GM19099 (cell line): ENCODE data around the gene HEBP1.

Experiments
- POLR2A ChIP-seq: IDR thresholded peaks from 3 replicates; pipeline ENCODE4 v1.6.1; 2011; ENCODE audit warnings: low read depth; ENCODE audit not compliant: insufficient read length; ENCODE audit errors: extremely low read depth

Gene HEBP1

DNA sequence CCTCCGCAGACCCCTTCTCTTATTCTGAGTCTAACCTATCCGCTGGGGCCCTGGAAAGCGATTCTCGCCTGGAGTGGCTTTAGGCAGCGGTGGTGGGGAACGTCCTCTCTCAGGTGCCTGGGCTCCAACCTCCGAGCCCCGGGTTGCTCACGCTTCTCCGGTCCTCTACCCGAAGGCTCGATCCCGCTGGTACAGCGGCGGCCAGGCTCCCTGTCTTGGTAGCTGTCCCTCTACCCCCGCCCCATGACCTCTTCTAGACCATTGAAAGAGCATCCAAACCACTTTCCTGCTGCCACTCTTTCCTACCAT lies 505 bp upstream of the HEBP1 start:
- no peak for TF ChIP-seq POLR2A

DNA sequence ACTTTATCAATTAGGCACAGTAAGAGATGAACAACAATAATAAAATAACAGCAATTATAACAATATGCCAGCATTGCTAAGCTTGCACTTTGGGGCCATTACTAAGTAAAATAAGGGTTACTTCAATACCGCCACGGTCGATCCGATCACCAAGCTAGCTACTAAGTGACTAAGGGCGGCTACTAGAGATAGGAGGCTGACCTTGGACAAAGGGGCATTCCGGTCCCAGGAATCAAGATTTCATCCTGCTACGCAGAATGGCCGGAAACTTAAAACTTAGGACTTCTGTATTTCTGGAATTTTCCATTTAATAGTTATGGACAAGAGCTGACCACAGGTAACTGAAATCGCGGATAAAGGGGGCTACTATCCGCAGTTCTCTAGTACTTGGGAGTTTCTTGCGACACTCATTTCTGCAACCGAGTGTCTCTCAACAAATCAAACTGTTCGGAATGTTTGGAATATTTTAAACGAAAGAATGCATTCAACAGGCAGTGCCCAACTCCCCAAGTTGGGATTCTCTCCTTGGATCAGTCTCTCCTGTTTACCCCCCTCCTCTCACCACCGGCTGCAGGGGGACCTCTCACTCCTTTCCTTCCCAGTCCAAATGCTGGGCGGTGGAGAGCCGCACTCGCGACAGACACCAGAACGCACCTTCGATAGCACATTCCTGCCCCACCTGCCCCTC lies 650 bp downstream of the HEBP1 start:
- TF ChIP-seq POLR2A, result no peak

DNA sequence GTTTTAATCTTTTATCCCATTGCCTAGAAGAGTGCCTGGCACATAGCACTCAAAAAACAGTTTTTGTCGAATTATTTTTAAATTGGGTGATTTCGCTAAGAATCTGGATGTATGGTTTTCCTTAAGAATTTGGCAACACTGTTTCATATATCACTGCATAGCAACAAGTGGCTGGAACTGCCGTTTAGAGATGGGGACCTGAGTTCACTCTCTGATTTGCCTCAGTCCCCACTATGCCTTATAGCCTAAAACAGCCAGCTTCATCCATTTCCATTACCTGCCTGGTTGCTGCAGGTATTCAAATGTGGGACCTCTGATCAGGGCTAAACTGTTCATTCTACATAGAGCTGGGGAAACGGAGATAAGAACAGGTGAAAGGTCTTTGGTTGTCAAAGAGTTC lies 1.8 kb downstream of the HEBP1 start:
- TF ChIP-seq POLR2A, result no peak

DNA sequence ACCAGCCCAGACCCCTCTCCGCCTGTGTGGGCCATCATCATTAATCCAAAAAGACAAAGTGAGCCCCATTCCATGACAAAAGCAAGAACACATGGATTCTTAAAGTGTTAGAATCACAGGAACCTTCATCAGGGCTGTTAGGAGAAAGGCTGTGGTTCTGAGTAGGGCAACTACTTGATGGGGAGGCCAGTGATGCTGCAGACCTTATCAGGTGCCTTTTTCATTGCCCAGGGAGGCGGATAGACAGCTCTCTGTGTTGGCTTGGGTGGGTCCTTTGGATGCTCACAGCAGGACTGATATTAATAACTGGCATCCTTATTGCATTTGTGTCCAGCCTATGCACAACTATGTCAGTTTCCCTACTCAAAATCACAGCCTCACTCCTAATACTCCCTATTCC lies 2.3 kb downstream of the HEBP1 start:
- no peak for TF ChIP-seq POLR2A

DNA sequence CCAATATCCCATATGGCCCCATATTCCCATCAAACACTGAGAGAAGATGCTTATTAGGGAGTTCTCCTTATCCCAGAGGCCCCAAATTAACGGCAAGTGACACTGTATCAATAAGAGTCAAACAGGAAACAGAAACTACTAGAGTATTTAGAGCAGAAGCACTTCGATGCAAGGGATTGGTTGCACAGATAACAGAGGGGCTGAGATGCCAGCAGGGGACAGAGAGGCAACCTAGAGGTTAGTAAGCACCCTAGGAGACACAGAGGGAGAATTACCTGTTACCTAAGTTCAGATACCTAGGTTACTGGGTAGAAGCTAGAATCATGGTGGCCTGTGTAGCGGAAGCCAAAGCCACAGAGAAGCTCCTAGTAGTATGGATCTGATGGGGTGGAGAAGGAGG lies 2.9 kb downstream of the HEBP1 start:
- TF ChIP-seq POLR2A, result no peak

DNA sequence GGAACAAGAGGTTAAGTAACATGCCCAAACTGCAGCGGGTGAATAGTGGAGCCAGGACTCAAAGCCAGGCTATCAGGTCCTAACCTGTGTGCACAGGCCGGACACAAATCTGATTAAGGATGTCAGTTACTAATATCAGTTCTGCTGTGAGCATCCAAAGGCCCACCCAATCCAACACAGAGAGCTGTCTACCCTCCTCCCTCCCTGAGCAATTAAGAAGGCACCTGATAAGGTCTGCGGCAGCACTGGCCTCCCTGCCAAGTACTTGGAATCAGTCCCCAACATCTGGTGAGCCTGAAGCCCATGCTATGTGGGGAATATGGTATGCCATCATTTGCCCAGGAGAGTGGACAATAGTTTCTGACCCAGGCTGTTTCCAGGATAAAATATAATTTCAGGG lies 3.9 kb downstream of the HEBP1 start:
- no peak for TF ChIP-seq POLR2A

DNA sequence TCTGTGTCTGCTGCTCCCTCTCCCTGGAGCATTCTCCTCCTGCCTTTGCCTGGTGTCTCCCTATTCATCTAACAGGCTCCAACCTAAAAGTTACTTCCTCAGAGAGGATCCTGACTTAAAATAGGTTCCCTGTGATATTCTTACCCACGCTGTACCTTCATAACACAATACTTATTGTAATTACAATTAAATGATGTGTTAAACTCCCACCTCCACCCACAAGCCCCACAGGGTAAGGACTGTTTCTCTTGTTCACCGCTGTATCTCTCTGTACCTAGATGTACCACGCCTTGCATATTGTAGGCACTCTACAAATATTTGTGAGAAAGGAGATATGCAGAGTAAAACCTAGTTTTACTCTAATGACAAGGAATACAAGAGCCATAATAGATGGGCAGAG lies 5.0 kb downstream of the HEBP1 start:
- no peak for TF ChIP-seq POLR2A

DNA sequence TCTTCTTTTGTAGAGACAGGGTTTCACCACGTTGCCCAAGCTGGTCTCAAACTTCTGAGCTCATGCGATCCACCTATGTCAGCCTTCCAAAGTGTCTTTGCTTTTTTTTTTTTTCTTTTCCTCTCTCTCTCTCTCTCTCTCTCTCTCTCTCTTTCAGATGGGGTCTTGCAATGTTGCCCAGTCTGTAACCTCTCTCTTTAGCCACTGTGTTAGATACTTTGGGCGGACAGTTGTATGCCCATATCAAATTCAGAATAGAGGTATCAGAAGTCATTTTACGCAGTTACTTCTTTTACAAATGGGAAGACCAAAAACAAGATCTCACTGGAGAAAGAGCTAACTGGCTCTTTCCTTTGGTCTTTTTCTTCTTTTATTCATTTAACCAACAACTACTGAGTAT lies 6.7 kb downstream of the HEBP1 start:
- no peak for TF ChIP-seq POLR2A

DNA sequence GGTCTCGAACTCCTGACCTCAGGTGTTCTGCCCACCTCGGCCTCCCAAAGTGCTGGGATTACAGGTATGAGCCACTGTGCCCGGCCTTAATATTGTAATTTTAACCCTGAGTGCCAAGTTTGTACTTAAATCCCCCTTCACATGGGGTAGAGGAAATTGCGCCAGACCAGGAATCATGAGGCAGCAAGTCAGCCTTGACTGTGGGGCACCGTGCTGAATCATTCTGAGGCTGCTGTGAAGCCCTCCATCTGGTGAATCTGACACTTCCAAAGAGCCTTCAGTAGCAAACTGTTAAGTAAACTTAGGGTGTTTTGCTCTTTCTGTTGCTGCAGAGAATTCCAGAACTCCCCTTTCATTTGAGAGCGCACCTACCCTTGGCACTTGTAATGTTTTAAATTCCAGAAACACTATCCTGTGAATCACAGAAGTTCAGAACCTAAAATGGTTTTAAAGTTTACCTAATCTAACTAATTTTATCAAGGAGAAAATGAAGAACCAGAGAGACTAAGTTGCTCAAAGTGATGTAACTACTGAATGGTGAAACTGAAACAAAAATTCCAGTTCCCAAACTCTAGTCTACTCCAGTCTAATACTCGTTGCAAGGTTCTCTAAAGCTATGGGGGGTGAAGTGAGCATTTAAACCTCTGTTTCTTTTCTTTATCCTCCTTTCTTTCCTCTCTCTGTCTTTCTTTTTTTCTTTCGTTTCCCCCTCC lies 7.5 kb downstream of the HEBP1 start:
- no peak for TF ChIP-seq POLR2A

DNA sequence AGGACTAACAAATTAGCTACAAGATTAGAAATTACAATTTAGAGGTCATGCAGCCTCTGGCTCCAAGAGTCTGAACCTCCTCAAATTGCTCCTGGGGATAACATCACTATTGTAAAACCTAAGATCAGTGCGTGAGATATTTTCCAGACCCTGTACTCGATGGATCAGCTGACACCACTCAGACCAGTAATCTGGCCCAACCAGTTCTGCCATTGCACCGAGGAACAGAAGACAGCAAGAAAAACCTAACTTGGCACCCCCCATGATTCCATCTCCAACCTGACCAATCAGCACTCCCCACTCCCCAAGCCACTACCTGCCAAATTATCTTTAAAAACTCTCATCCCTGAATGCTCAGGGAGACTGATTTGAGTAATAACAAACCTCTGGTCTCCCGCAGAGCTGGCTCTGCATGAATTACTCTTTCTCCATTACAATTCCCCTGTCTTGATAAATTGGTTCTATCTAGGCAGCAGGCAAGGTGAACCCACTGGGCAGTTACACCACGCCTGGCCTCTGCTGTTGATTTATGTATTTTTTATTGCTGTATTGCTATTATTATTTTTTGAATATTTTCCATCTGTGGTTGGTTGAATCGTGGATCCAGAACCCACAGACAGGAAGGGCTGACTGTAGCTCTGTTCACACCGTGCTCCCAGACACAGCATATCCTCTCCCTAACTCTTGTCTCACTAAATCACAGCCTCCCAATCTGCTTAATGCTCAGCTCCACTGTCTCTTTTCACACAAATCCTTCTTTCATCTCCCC lies 9.2 kb downstream of the HEBP1 start:
- TF ChIP-seq POLR2A, result no peak

DNA sequence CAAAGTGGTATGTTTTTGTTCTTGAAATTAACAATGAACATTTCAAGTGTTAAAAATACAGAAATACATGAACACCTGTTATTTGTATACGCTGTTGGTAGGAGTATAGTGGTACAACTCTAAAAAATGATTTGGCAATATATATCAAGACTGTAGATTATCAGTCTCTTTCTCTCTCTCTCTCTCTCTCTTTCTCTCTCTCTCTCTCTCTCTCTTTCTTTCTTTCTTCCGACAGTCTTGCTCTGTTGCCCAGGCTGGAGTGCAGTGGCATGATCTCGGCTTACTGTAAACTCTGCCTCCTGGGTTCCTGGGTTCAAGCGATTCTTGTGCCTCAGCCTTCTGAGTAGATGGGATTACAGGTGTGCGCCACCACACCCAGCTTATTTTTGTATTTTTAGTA lies 12.6 kb downstream of the HEBP1 start:
- TF ChIP-seq POLR2A, result no peak

DNA sequence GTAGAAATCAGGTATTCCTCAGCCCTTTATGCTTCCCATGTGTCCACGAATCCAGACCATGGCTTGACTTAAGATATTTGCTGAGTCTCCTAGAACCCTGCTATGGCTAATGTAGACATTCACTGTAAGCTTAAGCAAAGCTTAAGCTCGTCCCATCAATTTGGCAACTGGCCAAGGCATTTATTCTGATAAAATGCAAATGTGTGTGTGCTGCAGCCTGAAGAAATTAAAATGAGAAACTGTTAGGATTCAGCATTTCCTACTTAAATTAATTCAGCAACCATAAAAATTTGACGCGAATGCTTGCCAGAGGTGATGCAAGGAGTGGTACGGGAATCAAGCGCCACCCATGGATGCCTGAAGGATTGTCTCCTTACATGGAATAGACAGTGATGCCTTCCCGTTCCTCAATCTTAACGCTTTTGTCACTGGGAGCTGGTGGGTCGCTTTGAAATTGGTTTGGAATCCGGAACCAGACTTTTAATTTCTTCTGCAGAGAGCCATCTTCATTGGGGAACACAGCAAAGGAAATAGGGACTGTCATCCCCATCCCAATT lies 13.2 kb downstream of the HEBP1 start:
- no peak for TF ChIP-seq POLR2A

DNA sequence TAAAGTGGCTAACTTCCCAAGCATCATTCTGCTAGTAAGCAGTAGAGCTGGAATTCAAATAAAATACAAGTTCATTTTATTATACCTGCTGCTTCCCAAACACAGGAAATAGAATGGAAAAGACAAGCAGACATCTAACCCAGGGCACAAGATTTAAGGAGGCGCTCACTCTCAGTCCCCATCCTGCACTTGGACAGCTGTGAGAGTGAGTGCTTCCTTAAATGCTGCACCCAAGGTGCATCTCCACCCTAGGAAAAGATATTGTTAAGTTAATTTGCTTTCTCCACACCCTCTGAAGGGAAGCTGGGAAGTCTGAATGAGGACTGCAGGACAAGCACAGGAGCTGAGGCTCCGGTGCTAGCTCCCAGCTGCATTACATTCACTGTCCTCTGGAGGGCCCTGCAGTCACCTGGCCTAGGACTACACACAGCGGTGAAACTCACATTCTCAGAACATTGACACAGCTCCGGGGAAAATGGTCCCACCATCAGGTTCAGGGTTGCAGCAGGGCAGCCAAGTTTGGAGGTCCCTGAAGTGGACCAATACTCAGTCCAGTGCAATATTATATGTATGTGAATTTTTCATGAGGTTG lies 14.2 kb downstream of the HEBP1 start:
- no peak for TF ChIP-seq POLR2A

DNA sequence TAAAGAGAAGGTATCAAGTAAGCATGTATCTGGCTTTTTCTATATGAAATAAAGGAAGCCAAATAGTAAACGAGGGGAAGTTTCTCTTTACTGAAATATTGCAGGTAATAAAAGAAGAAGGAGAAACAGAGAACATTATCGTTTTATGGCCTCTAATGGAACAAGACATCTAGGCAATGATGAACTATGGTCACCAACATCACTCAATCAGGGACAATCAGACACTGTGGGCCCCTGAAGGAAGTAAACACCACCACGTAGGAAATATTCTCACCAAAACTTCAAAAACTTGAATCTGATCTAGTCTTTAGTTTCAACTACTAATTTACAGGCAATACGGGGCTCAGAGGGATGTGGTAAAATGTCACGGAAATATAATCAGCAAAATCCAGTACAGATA lies 15.9 kb downstream of the HEBP1 start:
- TF ChIP-seq POLR2A, result no peak

DNA sequence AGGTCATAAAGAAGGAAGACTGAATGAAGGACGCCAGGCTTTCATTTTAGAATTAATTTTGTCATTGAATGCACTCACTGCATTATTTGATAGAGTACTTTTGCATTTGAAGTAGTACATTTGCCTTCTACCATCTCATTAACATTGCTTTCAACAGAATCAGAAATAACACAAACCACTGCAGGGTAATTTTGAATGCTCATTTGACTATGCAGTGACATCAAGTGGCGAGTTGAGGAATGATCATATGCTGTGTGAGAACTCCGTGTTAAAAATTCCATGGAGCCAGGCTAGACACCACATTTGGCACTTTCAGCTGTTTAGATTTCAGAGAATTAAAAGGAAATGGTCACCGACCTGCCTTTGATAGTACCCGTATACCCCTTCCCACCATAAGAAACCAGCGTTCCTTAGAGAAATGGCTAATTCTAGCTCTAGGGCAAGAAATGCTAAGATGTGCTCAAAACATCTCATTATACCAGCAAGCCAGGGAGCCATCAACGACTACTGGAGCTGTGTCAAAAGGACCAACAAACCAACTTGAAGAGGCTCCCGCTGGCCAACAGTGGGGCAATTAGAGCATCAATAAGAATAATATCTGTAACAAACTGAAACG lies 16.5 kb downstream of the HEBP1 start:
- no peak for TF ChIP-seq POLR2A

DNA sequence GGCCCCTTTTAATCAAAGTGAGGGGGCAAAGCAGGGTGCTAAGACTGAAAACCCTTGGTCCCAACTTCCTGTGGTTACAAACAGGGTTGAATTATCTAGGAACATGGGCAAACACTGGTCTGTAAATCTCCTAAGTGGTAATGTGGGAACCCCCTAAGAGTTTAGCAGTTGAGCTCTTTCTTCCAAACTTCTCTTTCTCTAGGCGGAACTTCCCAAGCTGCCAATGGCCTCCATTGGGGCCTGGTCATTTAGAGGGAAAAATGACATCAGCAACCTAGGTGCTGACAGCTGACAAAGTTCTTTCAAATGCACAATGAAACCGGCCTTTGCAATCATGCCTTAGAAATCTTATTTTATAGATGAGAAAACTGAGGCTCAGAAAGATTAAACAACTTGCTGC lies 17.7 kb downstream of the HEBP1 start:
- TF ChIP-seq POLR2A, result no peak

DNA sequence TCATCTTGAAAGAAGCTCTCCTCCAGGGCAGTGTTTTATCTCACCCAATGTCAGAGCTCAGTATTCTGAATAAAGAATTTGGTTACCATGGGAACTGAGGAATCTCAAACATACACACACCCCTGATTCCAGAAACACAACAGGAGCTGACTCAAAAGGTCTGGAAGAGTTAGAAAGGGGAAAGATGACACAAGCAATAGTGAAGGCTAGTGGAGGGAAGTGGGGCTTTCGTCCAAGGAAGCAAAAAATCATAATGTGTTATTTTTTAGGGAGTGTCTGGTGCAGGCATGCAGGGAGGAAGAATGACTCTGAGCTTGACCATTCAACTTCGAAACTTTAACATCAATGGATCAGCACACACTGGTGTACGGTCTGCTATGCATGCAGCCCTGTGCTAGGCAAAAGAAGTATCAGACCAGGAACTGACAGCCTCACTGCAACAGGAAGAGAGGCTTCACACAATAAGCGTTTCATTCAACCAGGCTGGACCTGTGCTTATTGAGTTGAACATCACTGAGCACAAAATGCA lies 20.3 kb downstream of the HEBP1 start:
- TF ChIP-seq POLR2A, result no peak
